NK-92 treated with Interleukin-12 subunit alpha and Interleukin-12 subunit beta, amount 100 ng/mL, for 24 hours (cell line): ENCODE data around the gene PARD3B.

Experiments
- DNase-seq: peaks from one replicate; lab custom pipeline; 2025; lab: John Stamatoyannopoulos, UW

Gene PARD3B

GRCh38 chr2:204948822-204949221, 403.5 kb downstream of the PARD3B start:
- DNase-seq = no peak

GRCh38 chr2:204950695-204951346, 405.5 kb downstream of the PARD3B start:
- DNase-seq = no peak

DNA sequence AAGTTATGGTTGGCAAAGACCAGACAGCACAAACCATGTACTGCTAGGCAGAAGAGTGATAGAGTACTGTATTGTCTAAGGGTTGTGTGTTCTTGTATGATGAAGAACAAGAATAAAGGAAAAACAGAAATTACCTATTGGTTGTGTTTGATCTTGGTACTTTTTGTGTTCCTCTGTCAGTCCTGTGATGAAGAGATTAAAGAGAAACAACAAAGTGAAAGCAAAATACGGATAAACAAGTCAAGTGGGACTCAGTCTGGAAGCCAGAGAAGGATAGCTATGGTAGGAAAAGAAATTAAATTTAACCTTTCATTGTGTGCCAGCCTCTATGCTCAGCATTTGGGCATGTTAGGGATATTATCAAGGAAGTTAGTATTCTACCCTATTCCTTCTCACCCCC, 413.1 kb downstream of the PARD3B start:
- DNase-seq = no peak

DNA sequence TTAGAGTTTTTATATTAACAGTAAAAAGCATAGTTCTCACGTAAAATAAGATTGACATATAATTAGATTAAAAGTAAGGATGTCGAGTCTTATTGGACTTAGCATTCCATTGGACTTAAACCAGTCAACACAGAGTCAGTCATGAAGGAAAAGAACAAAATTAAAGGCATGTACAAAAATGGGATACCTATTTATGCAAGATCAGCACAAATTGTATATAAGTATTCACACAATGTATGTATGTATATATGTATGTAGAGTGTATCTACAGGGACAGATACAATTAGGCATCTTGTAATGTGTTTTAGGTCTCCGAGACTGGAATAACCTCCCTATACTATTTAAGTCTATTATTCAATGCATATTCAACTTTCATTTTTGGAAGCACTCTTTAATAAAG, 419.1 kb downstream of the PARD3B start:
- DNase-seq = no peak

DNA sequence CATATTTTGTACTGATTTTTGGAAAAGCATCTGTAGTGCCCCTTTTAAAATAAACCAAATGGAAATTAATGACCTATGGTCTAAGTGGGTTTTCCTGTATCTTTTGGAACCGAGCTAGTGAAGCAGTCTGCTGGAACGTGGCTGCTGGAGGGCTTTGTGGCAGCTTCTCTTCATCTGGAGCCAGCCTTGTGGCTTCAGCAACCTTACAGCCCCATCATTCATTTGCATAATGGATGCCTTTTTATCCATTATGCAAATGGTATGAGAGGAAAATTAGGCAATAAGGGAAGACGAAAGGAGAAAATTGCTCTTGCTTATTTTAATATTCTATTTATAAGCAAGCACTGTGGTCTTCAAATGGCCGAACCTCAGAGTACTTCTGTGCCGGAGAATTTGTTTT, 421.0 kb downstream of the PARD3B start:
- DNase-seq = no peak

GRCh38 chr2:204967199-204967960, 422.1 kb downstream of the PARD3B start:
- DNase-seq = no peak

DNA sequence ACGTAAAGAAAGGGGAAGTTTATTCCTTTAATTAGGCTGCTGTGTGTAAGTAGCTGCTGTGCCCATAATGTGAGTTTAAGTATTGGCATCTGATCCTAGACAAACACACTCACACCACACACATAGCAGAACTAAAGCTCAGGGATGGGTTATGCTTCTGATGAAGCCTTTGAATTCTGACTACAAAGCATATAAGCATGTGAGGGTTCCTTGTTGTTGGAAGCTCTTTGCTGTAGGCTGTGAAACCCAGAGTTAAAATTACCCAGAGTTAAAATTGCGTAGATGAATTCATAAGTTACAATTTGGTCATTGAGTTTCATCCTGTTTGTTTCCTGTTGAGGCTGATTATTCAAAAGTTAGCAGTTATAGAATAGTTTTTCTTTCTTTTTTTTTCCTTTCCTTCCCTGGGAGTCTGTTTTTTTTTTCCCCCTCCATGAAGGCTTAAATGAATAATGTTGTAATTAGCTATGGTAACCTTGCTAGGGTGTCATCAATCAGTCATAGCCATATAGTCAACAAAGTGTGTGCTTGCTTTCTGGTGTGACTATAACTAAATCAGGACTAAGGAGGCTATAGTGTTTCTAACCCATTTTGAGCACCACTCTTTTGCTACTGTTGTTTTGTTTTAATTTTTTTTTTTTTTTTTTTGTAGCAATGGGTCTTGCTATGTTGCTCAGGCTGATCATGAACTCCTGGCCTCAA, 426.1 kb downstream of the PARD3B start:
- DNase-seq = no peak

DNA sequence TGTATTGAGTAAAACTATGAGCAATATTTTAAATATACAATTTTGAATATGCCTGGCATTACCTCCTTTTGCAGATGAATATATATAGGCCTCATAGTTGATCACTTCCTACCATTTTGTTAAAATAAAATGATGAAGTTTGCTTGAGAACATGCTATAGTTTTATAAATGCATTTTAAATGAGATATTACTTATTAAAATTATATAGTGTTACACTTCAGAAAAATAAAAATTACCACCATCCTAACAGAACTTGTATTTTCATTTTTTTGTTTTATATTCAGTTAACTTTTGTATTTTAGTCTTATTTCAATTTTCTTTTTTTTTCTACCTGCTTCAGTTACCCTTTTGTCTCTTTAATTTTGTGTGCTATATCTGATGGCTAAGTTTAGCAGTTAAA, 426.9 kb downstream of the PARD3B start:
- DNase-seq = no peak

DNA sequence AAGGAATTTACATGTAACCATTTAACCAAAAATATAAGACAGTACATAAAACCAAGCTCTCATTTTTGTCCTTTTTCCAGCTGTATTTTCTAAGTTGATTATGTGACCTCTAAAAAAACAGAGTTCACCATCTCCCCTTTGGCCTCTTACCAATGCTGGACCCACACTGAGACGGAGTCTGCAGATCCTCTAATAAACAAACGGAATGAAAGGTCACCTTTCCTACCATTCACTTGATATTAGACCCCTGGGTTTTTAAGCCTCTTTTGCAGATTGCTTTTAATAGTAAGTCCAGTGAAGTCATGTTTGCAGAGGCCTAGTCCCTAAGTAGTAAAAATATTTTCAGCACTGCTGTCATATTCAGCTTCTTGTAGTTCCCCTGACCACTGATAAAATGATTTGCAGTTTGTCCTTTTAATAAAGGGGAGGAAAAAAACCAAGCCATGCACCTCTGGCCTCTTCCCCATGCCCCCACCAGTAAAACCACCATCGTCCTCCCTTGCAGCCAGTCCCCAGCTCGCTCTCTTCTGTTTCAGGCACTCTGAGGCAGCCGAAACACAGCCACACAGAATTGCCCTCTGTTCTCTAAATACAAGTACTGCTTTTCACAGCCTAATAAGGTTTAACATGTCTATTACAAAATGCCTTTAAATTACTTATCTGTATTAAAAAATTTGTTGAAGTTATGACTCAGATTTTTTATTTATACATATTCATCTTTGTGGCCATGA, 427.5 kb downstream of the PARD3B start:
- DNase-seq = no peak

- DNase-seq = no peak
These were observed 428.3 kb downstream of the PARD3B start for GRCh38 chr2:204973616-204974015.

GRCh38 chr2:204974487-204974886, 429.2 kb downstream of the PARD3B start:
- DNase-seq = no peak

DNA sequence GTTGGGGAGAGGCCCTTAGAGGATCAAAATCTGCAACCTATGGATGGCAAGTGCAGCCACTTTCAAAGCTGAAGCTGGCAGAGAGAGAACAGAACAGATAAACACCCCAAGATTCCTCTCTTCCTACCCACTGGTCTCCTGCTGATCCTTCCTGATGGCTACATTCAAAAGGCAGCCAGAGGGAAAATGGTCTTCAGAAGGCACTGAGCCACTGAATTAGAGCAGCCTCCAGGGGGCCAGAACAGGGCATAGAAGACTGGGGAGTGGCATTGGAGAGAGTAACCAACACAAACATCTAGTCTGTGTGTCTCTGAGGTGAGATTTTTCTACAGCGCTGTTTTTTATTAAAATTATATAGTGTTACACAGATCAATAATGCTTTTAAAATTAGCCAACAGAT, 432.6 kb downstream of the PARD3B start:
- DNase-seq = no peak

DNA sequence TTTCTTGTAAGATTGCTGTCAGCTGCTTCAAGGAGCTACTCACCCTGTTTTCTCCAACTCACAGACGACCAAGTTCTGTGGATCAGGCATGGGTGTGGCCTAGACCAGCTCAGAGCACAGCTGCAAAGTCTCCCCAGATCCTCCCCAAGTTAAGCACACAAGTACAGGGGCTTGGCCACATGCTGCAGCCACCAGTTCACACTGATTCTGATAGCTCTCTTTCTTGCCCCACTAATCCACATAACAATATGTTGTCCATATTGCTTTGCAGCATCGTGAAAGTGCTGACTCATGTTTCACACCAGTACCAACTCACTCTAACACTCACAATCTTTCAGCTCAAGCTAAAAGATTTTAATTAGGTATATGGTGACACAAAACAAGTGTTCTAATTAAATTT, 437.0 kb downstream of the PARD3B start:
- DNase-seq = no peak

DNA sequence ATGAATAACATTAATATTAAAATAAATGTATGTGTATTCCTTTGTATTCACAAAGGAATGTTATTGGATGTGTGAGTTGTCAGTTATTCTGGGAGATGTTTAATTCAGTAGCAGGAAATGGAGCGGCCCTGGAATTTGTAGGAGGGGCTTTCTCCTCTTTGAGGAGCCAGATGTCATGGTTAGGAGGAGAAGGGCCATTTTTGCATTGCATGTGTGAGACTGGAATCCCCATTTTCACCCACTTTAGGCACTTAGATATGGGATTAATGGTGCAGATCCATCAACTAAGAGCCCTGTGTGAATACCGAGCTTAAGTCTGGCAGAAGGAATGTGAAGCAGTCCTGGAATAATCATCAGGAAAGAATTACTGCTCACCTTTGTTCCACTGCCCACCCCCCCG, 439.2 kb downstream of the PARD3B start:
- no peak for DNase-seq

- no peak for DNase-seq
These were observed 441.4 kb downstream of the PARD3B start for GRCh38 chr2:204986641-204987040.

DNA sequence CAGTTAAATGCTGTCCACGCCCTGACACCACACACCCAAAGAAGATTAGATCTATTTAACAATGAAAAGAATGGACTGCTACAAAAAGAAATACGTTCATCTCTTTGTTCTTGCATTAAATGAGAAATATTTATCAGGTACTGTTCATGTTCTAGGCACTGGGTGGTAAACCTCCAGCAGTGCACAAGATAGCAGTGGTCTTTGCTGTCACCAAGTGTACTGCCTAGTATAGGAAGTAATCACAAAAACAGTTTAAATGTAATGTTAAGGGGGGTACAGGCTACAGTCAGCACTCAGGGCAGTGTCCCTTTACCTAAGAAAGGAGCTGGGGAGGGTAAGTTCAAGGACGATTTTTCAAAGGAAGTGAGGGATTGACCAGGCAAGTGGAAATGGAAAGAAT, 443.6 kb downstream of the PARD3B start:
- no peak for DNase-seq

GRCh38 chr2:204989877-204990276, 444.6 kb downstream of the PARD3B start:
- DNase-seq = no peak

DNA sequence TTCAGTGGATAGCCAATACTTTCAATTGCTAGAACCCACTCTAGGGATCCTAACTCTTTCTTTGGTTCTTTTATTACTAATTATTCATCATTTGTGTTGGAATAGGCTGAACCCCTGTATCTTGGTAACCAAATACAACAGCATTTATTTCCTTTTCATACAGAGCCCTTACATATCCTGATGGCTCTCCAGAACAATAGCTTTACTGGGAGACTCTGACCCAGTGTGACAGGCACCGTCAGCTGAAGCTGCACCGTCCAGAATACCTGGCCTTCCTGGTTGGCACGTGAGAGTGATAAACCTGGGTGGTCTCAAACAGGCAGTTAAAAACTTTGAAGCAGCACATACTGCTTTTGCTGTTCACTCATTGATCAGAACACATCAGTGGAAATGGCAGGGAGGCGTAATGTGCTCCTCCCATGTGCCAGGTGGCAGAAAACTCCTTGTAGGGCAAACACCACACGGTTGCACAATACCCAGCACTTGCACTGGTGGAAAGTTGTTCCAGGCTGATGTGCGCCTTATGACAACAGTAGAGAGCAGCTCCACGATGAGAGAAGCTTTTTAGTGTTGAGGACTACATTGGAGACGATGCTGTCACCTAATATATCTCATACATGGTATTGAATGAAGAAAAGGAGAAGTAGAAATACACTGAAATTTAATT, 456.2 kb downstream of the PARD3B start:
- no peak for DNase-seq

- DNase-seq = no peak
These were observed 457.1 kb downstream of the PARD3B start for GRCh38 chr2:205002390-205002789.

DNA sequence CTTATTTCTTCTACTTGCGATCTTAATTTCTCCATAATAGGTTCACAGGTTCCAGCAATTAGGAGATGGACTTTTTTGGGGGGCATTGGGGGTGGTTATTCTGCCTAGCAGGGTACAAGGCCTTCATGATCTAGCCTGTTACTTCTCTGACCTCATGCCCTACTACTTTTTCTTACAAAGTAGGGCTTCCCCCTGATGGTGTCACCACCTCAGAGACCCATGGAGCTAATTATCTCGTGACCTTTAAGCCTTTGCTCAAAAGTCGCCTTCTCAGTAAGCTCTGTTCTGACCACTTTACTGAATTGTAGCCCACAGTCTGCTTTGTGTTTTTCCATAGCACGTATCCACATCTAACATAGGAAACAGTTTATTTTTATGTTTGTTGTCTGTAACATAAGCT, 458.0 kb downstream of the PARD3B start:
- DNase-seq = no peak

DNA sequence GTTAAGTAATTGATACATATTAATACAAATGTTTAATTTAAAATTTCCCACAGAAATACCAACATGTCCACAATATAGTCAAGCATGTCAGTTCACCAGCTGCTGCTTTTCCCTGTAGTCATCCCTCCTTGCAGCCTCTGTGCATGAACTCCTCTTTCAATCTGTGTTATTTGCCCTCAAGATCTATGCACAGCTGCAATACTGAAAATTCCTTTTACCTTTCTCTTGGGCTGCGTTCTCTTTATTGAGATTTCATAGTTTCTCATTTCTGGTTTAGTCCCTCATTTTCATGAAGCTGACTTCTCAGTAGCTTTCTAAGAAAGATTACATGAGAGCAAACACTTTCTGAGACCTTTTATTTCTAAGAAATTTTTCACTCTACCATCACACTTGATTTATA, 464.9 kb downstream of the PARD3B start:
- no peak for DNase-seq

DNA sequence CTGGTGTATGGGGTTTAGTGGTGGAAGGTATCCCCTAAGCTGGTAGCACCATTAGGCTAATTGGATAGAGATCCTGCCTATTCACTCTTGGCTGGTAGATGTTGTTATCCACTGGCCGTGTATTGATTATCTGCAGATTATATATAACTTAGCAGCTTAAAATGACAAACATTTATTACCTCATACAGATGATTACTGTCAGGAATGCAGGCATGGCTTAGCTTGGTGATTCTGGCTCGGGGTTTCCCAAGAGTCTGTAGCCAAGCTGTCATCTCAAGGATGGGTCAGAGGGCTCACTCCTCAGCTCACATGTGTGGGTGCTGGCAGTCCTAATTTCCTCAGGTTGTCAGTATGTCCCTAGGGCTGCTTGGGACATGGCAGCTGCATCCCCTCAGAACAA, 465.8 kb downstream of the PARD3B start:
- no peak for DNase-seq
